Uterus (tissue), 4 donors: ENCODE data around the gene TTC7B. TPM values are rescaled to one million over a fixed set of nuclear protein-coding genes. Genes with fewer than 3 reads are reported as not detected.

Experiments
- DNase-seq, 2 donors: peaks; one replicate each; pipeline ENCODE4 v3.0.0-alpha.2; 2019 to 2020
- H3K27ac ChIP-seq, 2 donors: fragments of 200-600 bp; sonication (generic); 1 replicate in 1 of 2; 2 replicates in 1 of 2; pipeline ENCODE4 v1.5.1; 2016 to 2018
- H3K27me3 ChIP-seq, 2 donors: fragments of 200-600 bp; sonication (generic); one replicate each; pipeline ENCODE4 v1.5.1; 2018 to 2019; ENCODE audit warnings: control low read depth in 1 of 2
- H3K36me3 ChIP-seq, 2 donors: fragments of 200-600 bp; sonication (generic); one replicate each; pipeline ENCODE4 v1.5.1; 2019; ENCODE audit warnings: control low read depth in 1 of 2
- H3K4me1 ChIP-seq, 2 donors: fragments of 200-600 bp; sonication (generic); one replicate each; pipeline ENCODE4 v1.5.1; 2018 to 2019; ENCODE audit warnings: control low read depth in 1 of 2
- H3K4me3 ChIP-seq, 2 donors: fragments of 200-600 bp; sonication (generic); 1 replicate in 1 of 2; 2 replicates in 1 of 2; pipeline ENCODE4 v1.5.1; 2018 to 2019; ENCODE audit warnings: mild to moderate bottlenecking in 1 of 2
- H3K9me3 ChIP-seq, 2 donors: fragments of 200-600 bp; sonication (generic); one replicate each; pipeline ENCODE4 v1.5.1; 2019; ENCODE audit warnings: control low read depth in 1 of 2
- POLR2A ChIP-seq, 2 donors: fragments of 450-650 bp; IDR thresholded peaks; one replicate each; pipeline ENCODE4 v1.6.1; 2016; ENCODE audit warnings: antibody characterized with exemption in 2 of 2, mild to moderate bottlenecking in 1 of 2, moderate library complexity in 1 of 2
- intact Hi-C: fragments of 100-400 bp; cut with DNase I; formaldehyde crosslinking; loops from one replicate; pipeline ENCODE4 v1.15.1; 2023; ENCODE audit warnings: low total_unique reads
- total RNA-seq, 4 donors: library from RNA; depleted of rRNA in 3 of 4; stranded (reverse); fragments of >200 nt in 3 of 4; gene quantifications; one replicate each; pipeline versions ENCODE4 v1.1.0 to v1.2.4, GENCODE V29; 2014 to 2023
- TF ChIP-seq, protein P1 (sequence below), 4 experiments: fragments of 200-600 bp in 2 of 4; fragments of 450-650 bp in 2 of 4; sonication (generic) in 2 of 4; IDR thresholded peaks; one replicate each; pipeline ENCODE4 v1.5.1; 2016 to 2019; ENCODE audit warnings: antibody characterized with exemption in 4 of 4, mild to moderate bottlenecking in 2 of 4, moderate library complexity in 1 of 4
- donor health status: DM: yes; HTN: yes; CAD: no.

The TTC7B gene
- total RNA-seq, 4 donors from 2014 or later: 15.3 to 73.9 (median 28.0) TPM

DNA sequence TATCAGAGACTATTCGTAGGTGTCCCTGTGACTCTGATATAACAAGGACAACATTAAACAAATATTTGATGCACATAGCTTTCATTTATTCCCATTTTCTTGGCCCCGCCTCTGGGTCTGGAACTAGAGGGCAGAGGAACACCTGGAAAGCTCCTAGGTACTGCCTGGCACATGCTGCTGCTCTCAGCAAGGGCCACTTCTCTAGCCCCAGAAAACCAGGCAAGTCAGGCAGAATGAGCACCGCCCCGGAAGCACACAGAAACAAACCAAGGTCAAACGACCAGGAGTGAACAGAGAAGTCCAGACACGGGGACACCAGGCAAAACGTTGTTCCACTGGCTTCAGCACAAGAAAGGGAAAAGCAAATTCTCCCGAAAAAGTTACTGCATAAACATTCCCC, 76.1 kb downstream of the TTC7B start:
- Histone ChIP-seq H3K27ac (no peak overlapping the region), H3K4me3 (no peak overlapping the region), H3K36me3 (no peaks in the 10 kb centered on the region), H3K4me1 (no peaks in the 10 kb centered on the region), H3K9me3 (no peaks in the 10 kb centered on the region), H3K27me3 (no peaks in the 10 kb centered on the region)
- TF ChIP-seq, protein P1, sequence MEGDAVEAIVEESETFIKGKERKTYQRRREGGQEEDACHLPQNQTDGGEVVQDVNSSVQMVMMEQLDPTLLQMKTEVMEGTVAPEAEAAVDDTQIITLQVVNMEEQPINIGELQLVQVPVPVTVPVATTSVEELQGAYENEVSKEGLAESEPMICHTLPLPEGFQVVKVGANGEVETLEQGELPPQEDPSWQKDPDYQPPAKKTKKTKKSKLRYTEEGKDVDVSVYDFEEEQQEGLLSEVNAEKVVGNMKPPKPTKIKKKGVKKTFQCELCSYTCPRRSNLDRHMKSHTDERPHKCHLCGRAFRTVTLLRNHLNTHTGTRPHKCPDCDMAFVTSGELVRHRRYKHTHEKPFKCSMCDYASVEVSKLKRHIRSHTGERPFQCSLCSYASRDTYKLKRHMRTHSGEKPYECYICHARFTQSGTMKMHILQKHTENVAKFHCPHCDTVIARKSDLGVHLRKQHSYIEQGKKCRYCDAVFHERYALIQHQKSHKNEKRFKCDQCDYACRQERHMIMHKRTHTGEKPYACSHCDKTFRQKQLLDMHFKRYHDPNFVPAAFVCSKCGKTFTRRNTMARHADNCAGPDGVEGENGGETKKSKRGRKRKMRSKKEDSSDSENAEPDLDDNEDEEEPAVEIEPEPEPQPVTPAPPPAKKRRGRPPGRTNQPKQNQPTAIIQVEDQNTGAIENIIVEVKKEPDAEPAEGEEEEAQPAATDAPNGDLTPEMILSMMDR (IDR thresholded peaks at IDR 0.05): no peak
- no peak for TF ChIP-seq POLR2A (IDR thresholded peaks at IDR 0.05)
- no peak for DNase-seq
- intact Hi-C loops: no loop called here

GRCh38 chr14:90739318-90740068, 76.7 kb downstream of the TTC7B start:
- Histone ChIP-seq H3K9me3 (no peaks in the 10 kb centered on the region), H3K36me3 (no peaks in the 10 kb centered on the region)
- intact Hi-C loops: no loop called here

GRCh38 chr14:90733139-90733808, 83.0 kb downstream of the TTC7B start:
- no peak overlapping the region for H3K27ac ChIP-seq
- no peaks in the 10 kb centered on the region for H3K9me3 ChIP-seq
- no peaks in the 10 kb centered on the region for H3K4me1 ChIP-seq
- no peak overlapping the region for H3K4me3 ChIP-seq
- DNase-seq: no peak
- H3K27me3 ChIP-seq: no peaks in the 10 kb centered on the region
- intact Hi-C loops: no loop called here
- TF ChIP-seq, protein P1 (IDR thresholded peaks at IDR 0.05): no peak
- no peak for TF ChIP-seq POLR2A (IDR thresholded peaks at IDR 0.05)
- H3K36me3 ChIP-seq: no peaks in the 10 kb centered on the region

More at GRCh38 chr14:90739318-90740068, 76.7 kb downstream of the TTC7B start:
- no peak overlapping the region for H3K4me3 ChIP-seq
- no peak overlapping the region for H3K27ac ChIP-seq
- no peak for TF ChIP-seq POLR2A (IDR thresholded peaks at IDR 0.05)
- TF ChIP-seq, protein P1 (IDR thresholded peaks at IDR 0.05): no peak
- no peaks in the 10 kb centered on the region for H3K27me3 ChIP-seq
- no peaks in the 10 kb centered on the region for H3K4me1 ChIP-seq
- no peak for DNase-seq

DNA sequence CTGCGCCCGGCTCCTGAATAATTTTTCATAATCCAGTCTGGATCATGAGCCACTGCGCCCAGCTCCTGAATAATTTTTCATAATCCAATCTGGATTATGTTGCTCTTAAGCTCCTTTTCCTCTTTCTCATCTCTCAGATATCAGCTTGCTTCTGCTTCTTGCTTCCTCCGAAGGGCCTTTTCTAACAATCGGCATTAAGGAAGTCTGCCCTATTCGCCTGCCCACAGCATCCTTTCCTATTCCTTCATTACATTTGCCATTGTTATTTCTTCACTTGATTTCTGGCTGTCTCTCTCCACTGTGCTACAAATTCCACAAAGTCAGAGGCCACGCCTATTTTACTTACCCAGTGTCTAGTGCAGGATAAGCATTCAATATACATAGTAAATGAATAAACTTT, 83.5 kb downstream of the TTC7B start:
- intact Hi-C loops: no loop called here
- DNase-seq: no peak
- Histone ChIP-seq H3K4me1 (no peaks in the 10 kb centered on the region), H3K27me3 (no peaks in the 10 kb centered on the region), H3K9me3 (no peaks in the 10 kb centered on the region), H3K36me3 (no peaks in the 10 kb centered on the region), H3K4me3 (no peak overlapping the region), H3K27ac (no peak overlapping the region)
- no peak for TF ChIP-seq POLR2A (IDR thresholded peaks at IDR 0.05)
- TF ChIP-seq, protein P1 (IDR thresholded peaks at IDR 0.05): no peak

GRCh38 chr14:90732139-90732538, 84.1 kb downstream of the TTC7B start:
- TF ChIP-seq, protein P1 (IDR thresholded peaks at IDR 0.05): no peak
- TF ChIP-seq POLR2A (IDR thresholded peaks at IDR 0.05): no peak
- no peaks in the 10 kb centered on the region for H3K36me3 ChIP-seq
- H3K27me3 ChIP-seq: no peaks in the 10 kb centered on the region
- H3K4me1 ChIP-seq: no peaks in the 10 kb centered on the region
- intact Hi-C loops: no loop called here
- H3K27ac ChIP-seq: no peak overlapping the region
- no peak for DNase-seq
- H3K9me3 ChIP-seq: no peaks in the 10 kb centered on the region
- H3K4me3 ChIP-seq: no peak overlapping the region
